Aorta (tissue), 5 donors: ENCODE measurements around the gene TENT5A. TPM values are rescaled to one million over a fixed set of nuclear protein-coding genes. Genes with fewer than 3 reads are reported as not detected.

Source experiments
- ATAC-seq: fragments of 200-7000 bp; cut with Tn5 transposase; one replicate; pipeline ENCODE4 v1.9.1; 2022; ENCODE audit warnings: moderate library complexity; ENCODE audit not compliant: low FRiP score
- DNase-seq, 2 donors: peaks; one replicate each; pipeline ENCODE4 v3.0.0-alpha.2; 2020
- H3K27ac ChIP-seq, 2 donors: one replicate each; pipeline ENCODE4 v1.5.1; 2013; ENCODE audit warnings: low read length in 2 of 2, mild to moderate bottlenecking in 2 of 2, moderate library complexity in 2 of 2, control low read depth in 1 of 2, inconsistent platforms in 1 of 2, low read depth in 1 of 2
- H3K27me3 ChIP-seq, 2 donors: one replicate each; pipeline ENCODE4 v1.6.1; 2013; ENCODE audit warnings: control low read depth in 1 of 2, low read length in 1 of 2, mild to moderate bottlenecking in 1 of 2, moderate library complexity in 1 of 2; ENCODE audit not compliant: insufficient read depth in 2 of 2, control insufficient read depth in 1 of 2
- H3K36me3 ChIP-seq, 2 donors: one replicate each; pipeline ENCODE4 v1.6.1; 2013; ENCODE audit warnings: control low read depth in 1 of 2, low read length in 1 of 2, mild to moderate bottlenecking in 1 of 2; ENCODE audit not compliant: insufficient read depth in 2 of 2, control insufficient read depth in 1 of 2
- H3K4me1 ChIP-seq, 2 donors: one replicate each; pipeline ENCODE4 v1.6.1; 2013; ENCODE audit warnings: low read length in 2 of 2, control low read depth in 1 of 2, mild to moderate bottlenecking in 1 of 2, moderate library complexity in 1 of 2; ENCODE audit not compliant: insufficient read depth in 2 of 2, control insufficient read depth in 1 of 2
- H3K4me3 ChIP-seq, 2 donors: one replicate each; pipeline ENCODE4 v1.5.1; 2013; ENCODE audit warnings: low read length in 2 of 2, control low read depth in 1 of 2, mild to moderate bottlenecking in 1 of 2
- H3K9me3 ChIP-seq: one replicate; pipeline ENCODE4 v1.6.1; 2013; ENCODE audit warnings: mild to moderate bottlenecking, low read length; ENCODE audit not compliant: control insufficient read depth
- WGBS, 2 donors: extraction: QIAGEN DNeasy Blood & Tissue Kit; methylation state at CpG; one replicate each; pipeline ENCODE4 v1.1.7; 2013; 5-methylcytosine and 5-hydroxymethylcytosine counted together
- intact Hi-C, 2 donors: fragments of 100-400 bp; cut with DNase I; formaldehyde crosslinking; loops; one replicate each; pipeline versions ENCODE4 v1.14.2 to v1.15.0; 2022
- polyA plus RNA-seq, 2 donors: library from polyadenylated mRNA; stranded (reverse); fragments of 200-250 nt; gene quantifications; one replicate each; pipeline ENCODE4 v1.2.3, GENCODE V29; 2013
- total RNA-seq, 2 donors: library from RNA; stranded (reverse); fragmentation: NEBNext Ultra II Directional; extraction: Animal tissue kit (Norgen Biotek cat#: 25700); gene quantifications; one replicate each; pipeline ENCODE4 v1.2.1, GENCODE V29; 2021
- donor health status: healthy with polysubstance abuse.
- donor health status: Bipolar disorder and iron deficiency.
- donor health status: DM: no; HTN: no; CAD: no.
- donor health status: DM: no; HTN: no; CAD: no.
- donor health status: DM: yes; HTN: yes; CAD: no.

Gene TENT5A
- total and polyA plus RNA-seq, 4 donors, result 9.6 to 26.9 (median 23.6) TPM

DNA sequence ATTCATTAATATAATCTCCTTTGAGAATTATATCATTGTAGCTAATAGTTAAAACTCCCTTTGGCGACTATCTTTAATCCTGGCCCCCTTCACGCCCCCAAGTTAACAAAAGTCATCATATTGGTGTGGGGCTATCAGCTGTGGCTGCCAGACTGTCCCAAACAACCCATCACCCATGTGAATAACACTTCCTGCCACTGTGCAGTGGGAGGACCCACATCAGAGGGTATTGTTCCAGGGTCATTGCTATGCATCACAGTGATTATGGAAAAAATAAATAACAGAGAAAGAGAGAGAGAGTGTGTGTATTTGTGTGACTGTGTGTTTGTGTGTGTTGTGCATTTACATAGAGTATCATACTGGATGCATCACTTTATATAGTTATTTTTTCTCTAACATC lies 39.3 kb upstream of the TENT5A start:
- 92 to 95% methylated on average over 2 of the region's 2 CpGs for WGBS, 2 donors
- Histone ChIP-seq H3K4me3 (no peak overlapping the region), H3K36me3 (no peaks in the 10 kb centered on the region), H3K27me3 (no peaks in the 10 kb centered on the region), H3K27ac (no peak overlapping the region), H3K4me1 (peaks cover 0 to 4% of the 10 kb centered on the region in 2 donors), H3K9me3 (no peaks in the 10 kb centered on the region)
- intact Hi-C loops, result no loop called here
- no peak for ATAC-seq
- no peak for DNase-seq

DNA sequence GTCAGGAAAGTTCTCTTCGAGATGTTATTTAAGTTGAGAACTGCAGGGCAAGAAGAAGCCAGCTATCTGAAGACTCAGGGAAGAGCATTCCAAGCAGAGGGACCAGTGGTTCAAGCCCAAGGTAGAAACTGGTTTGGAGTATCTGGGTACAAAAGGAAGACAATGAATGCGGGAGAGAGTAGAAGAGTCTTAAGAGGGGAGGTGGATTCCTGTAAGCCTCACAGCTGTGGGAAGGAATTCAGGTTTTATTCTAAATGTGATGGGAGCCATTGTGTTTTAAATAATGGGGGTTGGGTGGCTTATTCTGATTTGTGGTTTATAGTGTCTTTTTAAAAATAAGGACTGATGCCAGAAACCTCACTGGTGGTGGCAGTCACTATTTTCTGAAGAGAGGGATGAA lies 37.6 kb upstream of the TENT5A start:
- H3K27me3 ChIP-seq, result no peaks in the 10 kb centered on the region
- peaks cover 0 to 4% of the 10 kb centered on the region in 2 donors for H3K4me1 ChIP-seq
- H3K4me3 ChIP-seq, result no peak overlapping the region
- no peaks in the 10 kb centered on the region for H3K9me3 ChIP-seq
- intact Hi-C loops, result no loop called here
- DNase-seq, result no peak
- no peak overlapping the region for H3K27ac ChIP-seq
- H3K36me3 ChIP-seq, result no peaks in the 10 kb centered on the region
- no peak for ATAC-seq
- 94 to 97% methylated on average over 2 of the region's 2 CpGs for WGBS, 2 donors

DNA sequence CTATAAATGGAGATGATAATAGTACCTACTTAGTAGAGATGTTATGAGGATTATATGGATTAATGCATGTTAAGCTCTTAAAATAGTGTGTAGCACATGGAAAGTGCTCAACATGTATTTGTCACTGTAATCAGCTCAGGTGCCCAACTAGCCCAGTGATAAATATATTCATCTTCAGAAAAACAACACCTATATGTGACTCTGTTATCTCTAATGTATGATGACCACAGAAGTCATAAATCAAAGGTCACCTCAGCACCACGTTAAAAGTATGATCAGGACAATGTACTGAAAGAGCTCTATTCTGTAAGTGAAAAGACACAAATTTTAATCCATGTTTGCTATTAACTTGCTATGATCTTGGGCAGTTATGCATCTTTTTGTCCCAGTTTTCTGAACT lies 36.8 kb upstream of the TENT5A start:
- Histone ChIP-seq H3K4me1 (peaks cover 0 to 4% of the 10 kb centered on the region in 2 donors), H3K27me3 (no peaks in the 10 kb centered on the region), H3K4me3 (no peak overlapping the region), H3K36me3 (no peaks in the 10 kb centered on the region), H3K27ac (no peak overlapping the region), H3K9me3 (no peaks in the 10 kb centered on the region)
- no peak for ATAC-seq
- DNase-seq, result no peak
- intact Hi-C loops, result no loop called here
- 58 to 68% methylated on average over 1 of the region's 1 CpG for WGBS, 2 donors

DNA sequence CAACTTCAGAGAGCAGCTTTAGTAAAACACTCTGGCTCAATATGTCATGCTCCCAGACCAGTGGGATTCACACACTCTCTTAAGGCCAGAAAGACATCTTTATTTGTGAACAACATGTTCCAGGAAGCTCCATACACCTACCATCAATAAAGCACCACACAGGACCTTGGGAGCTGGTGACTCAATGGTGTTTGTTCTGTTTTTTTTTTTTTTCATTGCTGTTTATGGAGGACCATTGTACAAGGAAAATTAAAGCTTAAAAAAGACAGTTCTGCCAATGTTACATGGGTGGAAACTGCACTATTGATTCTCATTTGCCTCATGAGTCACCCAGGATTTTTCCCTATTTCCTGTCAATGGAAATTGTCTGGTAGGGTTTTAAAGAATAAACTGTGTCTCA lies 36.3 kb upstream of the TENT5A start:
- no peak for DNase-seq
- Histone ChIP-seq H3K36me3 (no peaks in the 10 kb centered on the region), H3K27ac (no peak overlapping the region), H3K9me3 (no peaks in the 10 kb centered on the region), H3K4me1 (peaks cover 0 to 4% of the 10 kb centered on the region in 2 donors), H3K4me3 (no peak overlapping the region), H3K27me3 (no peaks in the 10 kb centered on the region)
- no peak for ATAC-seq
- intact Hi-C loops, result no loop called here

DNA sequence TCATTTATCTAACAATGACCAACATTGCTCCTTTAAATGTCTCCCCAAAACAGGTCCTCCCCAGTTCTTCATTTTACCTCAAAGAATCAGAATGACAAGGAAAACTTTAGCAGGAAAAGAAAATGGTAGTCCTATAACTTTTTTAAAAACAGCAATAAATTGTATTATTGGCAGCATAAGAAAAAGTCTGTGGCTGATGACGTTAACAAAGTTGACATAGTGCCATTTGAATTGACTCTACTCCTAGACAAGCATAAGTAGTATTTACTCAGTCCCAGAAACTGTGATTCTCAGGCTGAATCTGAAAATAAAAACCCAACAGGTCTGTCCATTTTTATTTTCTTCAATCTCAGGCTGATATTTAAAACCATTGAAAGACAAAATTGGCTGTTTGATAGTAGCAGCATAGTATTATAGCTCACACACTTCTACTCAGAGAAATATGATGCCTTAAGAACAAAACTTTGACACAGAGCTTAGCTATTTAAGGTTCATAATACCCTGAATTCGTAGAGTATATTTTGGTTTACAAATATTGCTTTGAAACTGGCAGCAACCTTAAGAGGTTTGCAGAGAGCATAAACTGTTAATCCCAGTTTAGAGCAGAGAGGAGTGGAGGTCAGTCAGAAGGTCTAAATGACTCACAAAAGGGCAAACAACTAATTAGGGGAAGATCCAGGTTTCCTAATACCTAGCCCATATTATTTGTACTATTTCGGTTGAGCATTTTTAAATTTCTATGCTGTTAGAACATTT lies 35.0 kb upstream of the TENT5A start:
- no peak for DNase-seq
- Histone ChIP-seq H3K9me3 (no peaks in the 10 kb centered on the region), H3K27ac (no peak overlapping the region), H3K4me1 (peaks cover 0 to 4% of the 10 kb centered on the region in 2 donors), H3K36me3 (no peaks in the 10 kb centered on the region), H3K27me3 (no peaks in the 10 kb centered on the region), H3K4me3 (no peak overlapping the region)
- no peak for ATAC-seq
- 27 to 30% methylated on average over 3 of the region's 3 CpGs for WGBS, 2 donors
- intact Hi-C loops, result no loop called here

DNA sequence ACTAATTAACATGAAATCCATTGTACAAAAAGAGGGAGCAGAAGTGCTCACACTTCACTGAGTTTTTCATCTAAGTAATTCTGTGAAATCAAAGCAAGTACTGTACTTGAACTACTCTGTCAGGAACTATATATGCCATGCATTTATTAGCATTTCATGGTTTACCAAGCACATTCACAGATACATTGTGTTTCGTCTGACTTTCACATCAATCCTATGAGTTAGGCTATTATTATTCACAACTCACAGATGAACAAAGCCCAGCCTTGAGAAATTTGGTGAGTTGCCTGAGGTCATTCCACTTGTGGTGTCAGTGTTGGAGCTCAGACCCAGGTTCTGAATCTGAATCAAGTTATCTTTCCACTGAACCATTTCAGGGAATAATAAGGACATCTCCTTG lies 33.7 kb upstream of the TENT5A start:
- ATAC-seq (no peak), DNase-seq (no peak)
- Histone ChIP-seq H3K4me3 (no peak overlapping the region), H3K4me1 (peaks cover 0 to 4% of the 10 kb centered on the region in 2 donors), H3K27me3 (no peaks in the 10 kb centered on the region), H3K27ac (no peak overlapping the region), H3K36me3 (no peaks in the 10 kb centered on the region), H3K9me3 (no peaks in the 10 kb centered on the region)
- intact Hi-C loops, result no loop called here
- 92 to 93% methylated on average over 1 of the region's 1 CpG for WGBS, 2 donors

DNA sequence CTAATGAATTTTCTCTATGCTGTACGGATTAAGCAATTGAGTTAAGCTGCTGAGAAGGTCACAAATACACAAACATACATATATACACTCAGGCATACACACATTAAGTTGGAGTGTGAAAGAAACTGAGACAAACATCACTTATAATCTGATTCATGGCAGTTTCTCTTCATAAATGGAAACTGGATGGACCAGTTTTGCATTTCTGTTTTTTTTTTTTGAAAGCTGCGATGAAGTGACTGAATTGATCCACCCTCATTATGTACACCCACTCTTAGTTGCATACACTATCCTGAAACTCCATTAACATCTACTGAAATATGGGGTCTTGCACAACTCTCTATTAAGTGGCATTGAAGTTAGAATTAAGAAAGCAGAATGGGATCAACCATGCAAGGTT lies 32.9 kb upstream of the TENT5A start:
- peaks cover 0 to 4% of the 10 kb centered on the region in 2 donors for H3K4me1 ChIP-seq
- H3K27me3 ChIP-seq, result no peaks in the 10 kb centered on the region
- no peak for DNase-seq
- intact Hi-C loops, result no loop called here
- H3K36me3 ChIP-seq, result no peaks in the 10 kb centered on the region
- H3K9me3 ChIP-seq, result no peaks in the 10 kb centered on the region
- no peak for ATAC-seq
- H3K27ac ChIP-seq, result no peak overlapping the region
- 95 to 97% methylated on average over 2 of the region's 2 CpGs for WGBS, 2 donors
- no peak overlapping the region for H3K4me3 ChIP-seq

DNA sequence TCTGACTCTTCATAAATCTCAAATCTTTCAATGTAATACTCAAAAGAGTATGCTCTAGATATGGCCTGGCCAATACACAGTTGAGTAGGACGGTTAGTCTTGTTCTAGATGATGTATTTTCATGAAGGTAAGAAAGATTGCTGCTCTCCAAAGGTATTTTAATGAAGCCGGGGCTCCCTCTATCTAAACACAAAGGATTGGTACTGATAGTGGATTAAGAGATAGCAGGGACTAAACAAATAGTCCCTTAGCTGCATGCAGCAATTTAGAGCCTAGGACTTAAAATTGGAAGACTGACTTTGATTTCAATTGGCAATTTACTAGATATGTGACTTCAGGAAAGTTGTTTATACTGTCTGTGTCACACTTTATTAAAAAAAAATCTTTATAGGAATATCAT lies 31.4 kb upstream of the TENT5A start:
- H3K27ac ChIP-seq, result no peak overlapping the region
- no peaks in the 10 kb centered on the region for H3K27me3 ChIP-seq
- WGBS, 2 donors, result 79 to 87% methylated on average over 2 of the region's 2 CpGs
- no peaks in the 10 kb centered on the region for H3K36me3 ChIP-seq
- H3K4me1 ChIP-seq, result peaks cover 0 to 4% of the 10 kb centered on the region in 2 donors
- no peaks in the 10 kb centered on the region for H3K9me3 ChIP-seq
- DNase-seq (no peak), ATAC-seq (no peak)
- no peak overlapping the region for H3K4me3 ChIP-seq
- intact Hi-C loops, result no loop called here

DNA sequence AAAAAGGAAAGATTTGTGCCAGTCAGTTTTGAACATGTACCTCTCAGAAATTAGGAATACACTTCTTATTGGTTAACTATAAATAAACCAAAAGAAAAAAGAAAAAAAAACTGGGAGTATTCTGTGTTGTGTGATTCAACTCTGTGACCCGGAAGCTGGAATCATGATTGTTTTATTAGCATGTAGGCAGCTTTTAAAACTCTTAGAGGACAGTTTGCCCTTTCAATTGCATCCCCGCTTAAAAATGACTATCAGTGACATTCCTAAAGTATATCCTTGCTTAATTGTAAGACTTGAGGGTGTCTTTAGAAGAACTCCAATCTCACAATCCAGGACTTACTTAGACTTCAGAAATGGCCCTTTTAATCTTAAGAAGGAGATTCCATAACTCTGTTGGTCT lies 29.1 kb upstream of the TENT5A start:
- no peak for ATAC-seq
- intact Hi-C loops, result no loop called here

More for the DNA sequence above, 29.1 kb upstream of the TENT5A start:
- no peak for DNase-seq
- H3K9me3 ChIP-seq, result no peaks in the 10 kb centered on the region
- H3K36me3 ChIP-seq, result no peaks in the 10 kb centered on the region
- no peak overlapping the region for H3K27ac ChIP-seq
- H3K4me3 ChIP-seq, result no peak overlapping the region
- H3K27me3 ChIP-seq, result no peaks in the 10 kb centered on the region
- WGBS, 2 donors, result 91 to 92% methylated on average over 2 of the region's 2 CpGs
- peaks cover 0 to 2% of the 10 kb centered on the region in 2 donors for H3K4me1 ChIP-seq
